ENCODE measurements around the gene STK26. TPM values are rescaled to one million over a fixed set of nuclear protein-coding genes. Genes with fewer than 3 reads are reported as not detected.

STK26 gene
- total and polyA plus RNA-seq, 2 experiments from 2014 or later, result 65.2 to 110 TPM

DNA sequence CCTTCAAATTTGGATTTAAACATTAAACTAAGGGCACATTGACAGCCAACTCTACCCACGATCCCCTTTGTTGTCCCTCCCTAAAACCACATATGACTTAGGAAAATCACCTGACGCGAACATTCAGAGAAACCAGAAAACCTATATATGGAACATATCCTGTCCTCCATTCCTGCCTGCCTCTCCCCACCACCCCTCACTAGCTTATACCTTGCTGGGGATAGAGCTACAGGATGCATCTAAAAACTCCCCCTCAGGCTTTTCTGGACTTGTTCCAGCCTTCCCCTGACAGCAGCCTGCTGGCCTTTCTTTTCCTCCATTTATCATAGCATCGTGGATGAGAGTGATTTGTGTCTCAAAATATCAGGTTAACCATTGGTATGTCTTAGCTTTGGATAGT lies 8.8 kb downstream of the STK26 start:
- Mint-ChIP-seq H3K27me3 (ENCODE audit: insufficient read depth, low read depth, poor library complexity) (no peaks in the 10 kb centered on the region), H3K4me1 (peaks cover 63% of the 10 kb centered on the region), H3K36me3 (ENCODE audit: low read depth) (peaks cover 3% of the 10 kb centered on the region; the same call in 1 of the 3 replicates), H3K27ac (no peak overlapping the region; the same call in 1 of the 2 replicates), H3K9me3 (no peaks in the 10 kb centered on the region), H3K4me3 (no peak overlapping the region)
- TF ChIP-seq STAT1 (IDR thresholded peaks at IDR 0.05; ENCODE audit: unreplicated experiment), result no peak
- TF ChIP-seq, protein P1, sequence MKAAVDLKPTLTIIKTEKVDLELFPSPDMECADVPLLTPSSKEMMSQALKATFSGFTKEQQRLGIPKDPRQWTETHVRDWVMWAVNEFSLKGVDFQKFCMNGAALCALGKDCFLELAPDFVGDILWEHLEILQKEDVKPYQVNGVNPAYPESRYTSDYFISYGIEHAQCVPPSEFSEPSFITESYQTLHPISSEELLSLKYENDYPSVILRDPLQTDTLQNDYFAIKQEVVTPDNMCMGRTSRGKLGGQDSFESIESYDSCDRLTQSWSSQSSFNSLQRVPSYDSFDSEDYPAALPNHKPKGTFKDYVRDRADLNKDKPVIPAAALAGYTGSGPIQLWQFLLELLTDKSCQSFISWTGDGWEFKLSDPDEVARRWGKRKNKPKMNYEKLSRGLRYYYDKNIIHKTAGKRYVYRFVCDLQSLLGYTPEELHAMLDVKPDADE (IDR thresholded peaks at IDR 0.05), result no peak
- TF ChIP-seq, protein P2, sequence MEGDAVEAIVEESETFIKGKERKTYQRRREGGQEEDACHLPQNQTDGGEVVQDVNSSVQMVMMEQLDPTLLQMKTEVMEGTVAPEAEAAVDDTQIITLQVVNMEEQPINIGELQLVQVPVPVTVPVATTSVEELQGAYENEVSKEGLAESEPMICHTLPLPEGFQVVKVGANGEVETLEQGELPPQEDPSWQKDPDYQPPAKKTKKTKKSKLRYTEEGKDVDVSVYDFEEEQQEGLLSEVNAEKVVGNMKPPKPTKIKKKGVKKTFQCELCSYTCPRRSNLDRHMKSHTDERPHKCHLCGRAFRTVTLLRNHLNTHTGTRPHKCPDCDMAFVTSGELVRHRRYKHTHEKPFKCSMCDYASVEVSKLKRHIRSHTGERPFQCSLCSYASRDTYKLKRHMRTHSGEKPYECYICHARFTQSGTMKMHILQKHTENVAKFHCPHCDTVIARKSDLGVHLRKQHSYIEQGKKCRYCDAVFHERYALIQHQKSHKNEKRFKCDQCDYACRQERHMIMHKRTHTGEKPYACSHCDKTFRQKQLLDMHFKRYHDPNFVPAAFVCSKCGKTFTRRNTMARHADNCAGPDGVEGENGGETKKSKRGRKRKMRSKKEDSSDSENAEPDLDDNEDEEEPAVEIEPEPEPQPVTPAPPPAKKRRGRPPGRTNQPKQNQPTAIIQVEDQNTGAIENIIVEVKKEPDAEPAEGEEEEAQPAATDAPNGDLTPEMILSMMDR (conservative IDR thresholded peaks at IDR 0.05; ENCODE audit: low read depth in 2 of 2), result no peak
- TF ChIP-seq EZH2 (IDR thresholded peaks at IDR 0.05; ENCODE audit: low read depth, unreplicated experiment), result no peak
- TF ChIP-seq, protein P3, sequence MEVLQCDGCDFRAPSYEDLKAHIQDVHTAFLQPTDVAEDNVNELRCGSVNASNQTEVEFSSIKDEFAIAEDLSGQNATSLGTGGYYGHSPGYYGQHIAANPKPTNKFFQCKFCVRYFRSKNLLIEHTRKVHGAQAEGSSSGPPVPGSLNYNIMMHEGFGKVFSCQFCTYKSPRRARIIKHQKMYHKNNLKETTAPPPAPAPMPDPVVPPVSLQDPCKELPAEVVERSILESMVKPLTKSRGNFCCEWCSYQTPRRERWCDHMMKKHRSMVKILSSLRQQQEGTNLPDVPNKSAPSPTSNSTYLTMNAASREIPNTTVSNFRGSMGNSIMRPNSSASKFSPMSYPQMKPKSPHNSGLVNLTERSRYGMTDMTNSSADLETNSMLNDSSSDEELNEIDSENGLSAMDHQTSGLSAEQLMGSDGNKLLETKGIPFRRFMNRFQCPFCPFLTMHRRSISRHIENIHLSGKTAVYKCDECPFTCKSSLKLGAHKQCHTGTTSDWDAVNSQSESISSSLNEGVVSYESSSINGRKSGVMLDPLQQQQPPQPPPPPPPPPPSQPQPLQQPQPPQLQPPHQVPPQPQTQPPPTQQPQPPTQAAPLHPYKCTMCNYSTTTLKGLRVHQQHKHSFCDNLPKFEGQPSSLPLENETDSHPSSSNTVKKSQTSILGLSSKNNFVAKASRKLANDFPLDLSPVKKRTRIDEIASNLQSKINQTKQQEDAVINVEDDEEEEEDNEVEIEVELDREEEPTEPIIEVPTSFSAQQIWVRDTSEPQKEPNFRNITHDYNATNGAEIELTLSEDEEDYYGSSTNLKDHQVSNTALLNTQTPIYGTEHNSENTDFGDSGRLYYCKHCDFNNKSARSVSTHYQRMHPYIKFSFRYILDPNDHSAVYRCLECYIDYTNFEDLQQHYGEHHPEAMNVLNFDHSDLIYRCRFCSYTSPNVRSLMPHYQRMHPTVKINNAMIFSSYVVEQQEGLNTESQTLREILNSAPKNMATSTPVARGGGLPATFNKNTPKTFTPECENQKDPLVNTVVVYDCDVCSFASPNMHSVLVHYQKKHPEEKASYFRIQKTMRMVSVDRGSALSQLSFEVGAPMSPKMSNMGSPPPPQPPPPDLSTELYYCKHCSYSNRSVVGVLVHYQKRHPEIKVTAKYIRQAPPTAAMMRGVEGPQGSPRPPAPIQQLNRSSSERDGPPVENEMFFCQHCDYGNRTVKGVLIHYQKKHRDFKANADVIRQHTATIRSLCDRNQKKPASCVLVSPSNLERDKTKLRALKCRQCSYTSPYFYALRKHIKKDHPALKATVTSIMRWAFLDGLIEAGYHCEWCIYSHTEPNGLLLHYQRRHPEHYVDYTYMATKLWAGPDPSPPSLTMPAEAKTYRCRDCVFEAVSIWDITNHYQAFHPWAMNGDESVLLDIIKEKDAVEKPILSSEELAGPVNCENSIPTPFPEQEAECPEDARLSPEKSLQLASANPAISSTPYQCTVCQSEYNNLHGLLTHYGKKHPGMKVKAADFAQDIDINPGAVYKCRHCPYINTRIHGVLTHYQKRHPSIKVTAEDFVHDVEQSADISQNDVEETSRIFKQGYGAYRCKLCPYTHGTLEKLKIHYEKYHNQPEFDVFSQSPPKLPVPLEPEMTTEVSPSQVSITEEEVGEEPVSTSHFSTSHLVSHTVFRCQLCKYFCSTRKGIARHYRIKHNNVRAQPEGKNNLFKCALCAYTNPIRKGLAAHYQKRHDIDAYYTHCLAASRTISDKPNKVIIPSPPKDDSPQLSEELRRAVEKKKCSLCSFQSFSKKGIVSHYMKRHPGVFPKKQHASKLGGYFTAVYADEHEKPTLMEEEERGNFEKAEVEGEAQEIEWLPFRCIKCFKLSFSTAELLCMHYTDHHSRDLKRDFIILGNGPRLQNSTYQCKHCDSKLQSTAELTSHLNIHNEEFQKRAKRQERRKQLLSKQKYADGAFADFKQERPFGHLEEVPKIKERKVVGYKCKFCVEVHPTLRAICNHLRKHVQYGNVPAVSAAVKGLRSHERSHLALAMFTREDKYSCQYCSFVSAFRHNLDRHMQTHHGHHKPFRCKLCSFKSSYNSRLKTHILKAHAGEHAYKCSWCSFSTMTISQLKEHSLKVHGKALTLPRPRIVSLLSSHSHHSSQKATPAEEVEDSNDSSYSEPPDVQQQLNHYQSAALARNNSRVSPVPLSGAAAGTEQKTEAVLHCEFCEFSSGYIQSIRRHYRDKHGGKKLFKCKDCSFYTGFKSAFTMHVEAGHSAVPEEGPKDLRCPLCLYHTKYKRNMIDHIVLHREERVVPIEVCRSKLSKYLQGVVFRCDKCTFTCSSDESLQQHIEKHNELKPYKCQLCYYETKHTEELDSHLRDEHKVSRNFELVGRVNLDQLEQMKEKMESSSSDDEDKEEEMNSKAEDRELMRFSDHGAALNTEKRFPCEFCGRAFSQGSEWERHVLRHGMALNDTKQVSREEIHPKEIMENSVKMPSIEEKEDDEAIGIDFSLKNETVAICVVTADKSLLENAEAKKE (CRISPR knock-in tag; IDR thresholded peaks at IDR 0.05), result no peak
- TF ChIP-seq ZNF114 (CRISPR knock-in tag; IDR thresholded peaks at IDR 0.05), result no peak
- no peak for TF ChIP-seq EZH2phosphoT487 (IDR thresholded peaks at IDR 0.05; ENCODE audit: unreplicated experiment)
- no peak for TF ChIP-seq ZNF331 (CRISPR knock-in tag; IDR thresholded peaks at IDR 0.05; ENCODE audit: low read depth)
- TF ChIP-seq, protein P4, sequence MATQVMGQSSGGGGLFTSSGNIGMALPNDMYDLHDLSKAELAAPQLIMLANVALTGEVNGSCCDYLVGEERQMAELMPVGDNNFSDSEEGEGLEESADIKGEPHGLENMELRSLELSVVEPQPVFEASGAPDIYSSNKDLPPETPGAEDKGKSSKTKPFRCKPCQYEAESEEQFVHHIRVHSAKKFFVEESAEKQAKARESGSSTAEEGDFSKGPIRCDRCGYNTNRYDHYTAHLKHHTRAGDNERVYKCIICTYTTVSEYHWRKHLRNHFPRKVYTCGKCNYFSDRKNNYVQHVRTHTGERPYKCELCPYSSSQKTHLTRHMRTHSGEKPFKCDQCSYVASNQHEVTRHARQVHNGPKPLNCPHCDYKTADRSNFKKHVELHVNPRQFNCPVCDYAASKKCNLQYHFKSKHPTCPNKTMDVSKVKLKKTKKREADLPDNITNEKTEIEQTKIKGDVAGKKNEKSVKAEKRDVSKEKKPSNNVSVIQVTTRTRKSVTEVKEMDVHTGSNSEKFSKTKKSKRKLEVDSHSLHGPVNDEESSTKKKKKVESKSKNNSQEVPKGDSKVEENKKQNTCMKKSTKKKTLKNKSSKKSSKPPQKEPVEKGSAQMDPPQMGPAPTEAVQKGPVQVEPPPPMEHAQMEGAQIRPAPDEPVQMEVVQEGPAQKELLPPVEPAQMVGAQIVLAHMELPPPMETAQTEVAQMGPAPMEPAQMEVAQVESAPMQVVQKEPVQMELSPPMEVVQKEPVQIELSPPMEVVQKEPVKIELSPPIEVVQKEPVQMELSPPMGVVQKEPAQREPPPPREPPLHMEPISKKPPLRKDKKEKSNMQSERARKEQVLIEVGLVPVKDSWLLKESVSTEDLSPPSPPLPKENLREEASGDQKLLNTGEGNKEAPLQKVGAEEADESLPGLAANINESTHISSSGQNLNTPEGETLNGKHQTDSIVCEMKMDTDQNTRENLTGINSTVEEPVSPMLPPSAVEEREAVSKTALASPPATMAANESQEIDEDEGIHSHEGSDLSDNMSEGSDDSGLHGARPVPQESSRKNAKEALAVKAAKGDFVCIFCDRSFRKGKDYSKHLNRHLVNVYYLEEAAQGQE (IDR thresholded peaks at IDR 0.05; ENCODE audit: unreplicated experiment), result no peak
- TF ChIP-seq CREB1 (CRISPR knock-in tag; IDR thresholded peaks at IDR 0.05; ENCODE audit: low read depth), result no peak
- no peak for TF ChIP-seq POLR2AphosphoS5 (IDR thresholded peaks at IDR 0.05; ENCODE audit: low read depth)
- TF ChIP-seq JUNB (IDR thresholded peaks at IDR 0.05; ENCODE audit: unreplicated experiment), result no peak
- H3K9me2 ChIP-seq (ENCODE audit: insufficient read depth), result no peaks in the 10 kb centered on the region
- peaks cover 98% of the 10 kb centered on the region for H3K79me2 ChIP-seq (replicated peaks; ENCODE audit: insufficient read depth)
- H3K4me1 ChIP-seq (ENCODE audit: insufficient read depth), result peaks cover 40% of the 10 kb centered on the region
- H4K20me1 ChIP-seq (replicated peaks; ENCODE audit: insufficient read depth), result peaks cover 11% of the 10 kb centered on the region; the same call in 1 of the 2 replicates
- no peak for ATAC-seq
- no peaks in the 10 kb centered on the region for H3K36me3 ChIP-seq (ENCODE audit: insufficient read depth)
- H3K27me3 ChIP-seq (ENCODE audit: insufficient read depth), result no peaks in the 10 kb centered on the region
- no peak overlapping the region for H3K27ac ChIP-seq (ENCODE audit: low read depth)
- H3K4me3 ChIP-seq, result no peak overlapping the region
- no peak overlapping the region for H3K4me2 ChIP-seq
- no peak for DNase-seq (ENCODE audit: low spot score)
- H2AFZ ChIP-seq, result no peak overlapping the region
- no peaks in the 10 kb centered on the region for H3F3A ChIP-seq (replicated peaks; ENCODE audit: low read depth)

All from GM23338 (cell line).